AG04450 (cell line): Measurements from ENCODE around the gene ARMC6. TPM values are rescaled to one million over a fixed set of nuclear protein-coding genes. Genes with fewer than 3 reads are reported as not detected.
A peak's percentile ranks its signal among the peaks of the same experiment; 100 is the strongest.

Experiments
- CTCF ChIA-PET: fragments of 300-600, 350-600 bp; formaldehyde crosslinking; extraction: SDS; loops from one replicate; lab custom pipeline; 2022; ENCODE audit warnings: antibody characterized with exemption, inconsistent platforms; lab: Charles Lee
- POLR2A ChIA-PET: fragments of 350-600 bp; formaldehyde crosslinking; extraction: SDS; loops from one replicate; lab custom pipeline; 2021; ENCODE audit warnings: antibody characterized with exemption, inconsistent platforms; lab: Yijun Ruan, JAX
- DNase-seq: peaks from one replicate; pipeline ENCODE4 v3.0.0-alpha.2; 2011; ENCODE audit warnings: low read depth, low spot score
- H3K27ac ChIP-seq: one replicate; pipeline ENCODE4 v1.5.1; 2012; ENCODE audit warnings: low read depth, low read length, control low read depth
- H3K27me3 ChIP-seq: one replicate; pipeline ENCODE4 v1.6.0; 2012; ENCODE audit warnings: low read length; ENCODE audit not compliant: control insufficient read depth, insufficient read depth
- H3K4me3 ChIP-seq: 2 replicates; pipeline ENCODE4 v1.5.1; 2011; ENCODE audit warnings: mild to moderate bottlenecking, low read depth, low read length, control low read depth
- H3K9me3 ChIP-seq: 2 replicates; pipeline ENCODE4 v1.5.1; 2012; ENCODE audit warnings: low read length; ENCODE audit not compliant: control insufficient read depth, insufficient read depth
- polyA plus RNA-seq: library from polyadenylated mRNA; depleted of rRNA; stranded (reverse); fragments of >200 nt; gene quantifications from 2 replicates; pipeline ENCODE4 v1.2.3, GENCODE V29; 2011
- TF ChIP-seq, protein P1 (sequence below): IDR thresholded peaks from 2 replicates; pipeline ENCODE4 v1.5.1; 2011; ENCODE audit warnings: low read depth, low read length, control low read depth, inconsistent platforms

ARMC6 gene
- polyA plus RNA-seq, 1 experiment, result 18.9 TPM

DNA sequence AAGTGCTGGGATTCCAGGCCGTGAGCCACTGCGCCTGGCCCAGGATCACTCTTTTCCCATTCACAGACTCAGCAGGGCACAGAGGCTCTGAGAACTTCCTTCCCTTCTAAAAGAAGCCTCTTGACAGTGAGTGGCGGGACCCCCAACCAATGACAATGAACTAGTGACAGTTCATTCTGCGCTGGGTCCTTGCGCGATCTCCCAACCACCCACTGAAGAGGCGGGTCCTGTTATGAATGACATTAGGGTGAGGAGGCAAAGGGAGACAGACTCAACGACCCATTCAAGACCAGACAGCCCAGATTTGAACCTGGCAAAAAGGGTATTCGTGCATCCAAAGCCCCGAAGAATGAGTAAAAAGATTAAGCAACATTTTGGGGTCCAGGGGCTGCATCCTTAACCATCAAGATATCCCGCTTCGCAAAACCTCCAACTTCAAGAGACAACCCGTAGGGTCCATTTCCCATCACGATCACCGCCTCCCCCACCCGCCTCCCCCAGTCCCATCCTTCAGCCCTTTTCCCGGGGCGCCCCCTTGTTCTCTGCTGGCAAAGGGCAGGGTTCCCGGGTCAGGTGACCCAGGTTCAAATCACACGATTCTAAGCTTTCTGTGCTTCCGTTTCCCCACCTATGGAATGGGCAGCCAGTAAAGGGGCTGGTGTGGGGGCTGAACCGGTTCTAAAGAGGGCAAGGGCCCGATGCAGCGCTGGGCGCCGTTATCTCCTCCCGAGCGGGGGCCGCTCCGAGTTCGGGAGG lies 805 bp upstream of the ARMC6 start:
- peak; percentile 78 for DNase-seq
- POLR2A ChIA-PET, result interaction anchor here (0.5 to 0.6 kb wide), 2 partner anchors 11 to 69 kb away, joined by 4 to 7 read pairs; no protein-coding TSS in a partner anchor
- Histone ChIP-seq H3K27me3 (no peaks in the 10 kb centered on the region), H3K27ac (peak overlapping the region; percentile 68), H3K4me3 (peak overlapping the region; percentile 85), H3K9me3 (peaks cover 3% of the 10 kb centered on the region; the same call in 1 of the 2 replicates)
- CTCF ChIA-PET, result interaction anchor here (0.6 kb wide), 1 partner anchor 153 kb away, joined by 3 read pairs; no protein-coding TSS in a partner anchor
- TF ChIP-seq, protein P1, sequence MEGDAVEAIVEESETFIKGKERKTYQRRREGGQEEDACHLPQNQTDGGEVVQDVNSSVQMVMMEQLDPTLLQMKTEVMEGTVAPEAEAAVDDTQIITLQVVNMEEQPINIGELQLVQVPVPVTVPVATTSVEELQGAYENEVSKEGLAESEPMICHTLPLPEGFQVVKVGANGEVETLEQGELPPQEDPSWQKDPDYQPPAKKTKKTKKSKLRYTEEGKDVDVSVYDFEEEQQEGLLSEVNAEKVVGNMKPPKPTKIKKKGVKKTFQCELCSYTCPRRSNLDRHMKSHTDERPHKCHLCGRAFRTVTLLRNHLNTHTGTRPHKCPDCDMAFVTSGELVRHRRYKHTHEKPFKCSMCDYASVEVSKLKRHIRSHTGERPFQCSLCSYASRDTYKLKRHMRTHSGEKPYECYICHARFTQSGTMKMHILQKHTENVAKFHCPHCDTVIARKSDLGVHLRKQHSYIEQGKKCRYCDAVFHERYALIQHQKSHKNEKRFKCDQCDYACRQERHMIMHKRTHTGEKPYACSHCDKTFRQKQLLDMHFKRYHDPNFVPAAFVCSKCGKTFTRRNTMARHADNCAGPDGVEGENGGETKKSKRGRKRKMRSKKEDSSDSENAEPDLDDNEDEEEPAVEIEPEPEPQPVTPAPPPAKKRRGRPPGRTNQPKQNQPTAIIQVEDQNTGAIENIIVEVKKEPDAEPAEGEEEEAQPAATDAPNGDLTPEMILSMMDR, result 0 out of 2 replicates have a peak, but pooled peaks have one; percentile 11

DNA sequence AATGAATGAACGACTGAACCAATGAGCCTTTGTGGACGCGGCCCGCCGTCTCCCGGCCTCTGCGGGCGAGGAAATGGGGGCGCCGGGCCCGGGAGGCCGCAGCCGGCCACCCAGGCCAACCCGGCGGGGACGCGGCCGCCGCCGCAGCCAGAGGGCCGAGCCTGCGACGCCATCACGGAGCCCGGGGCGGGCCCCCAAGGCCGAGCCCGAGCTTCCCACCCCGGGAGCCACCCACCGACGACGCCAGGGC lies 302 bp upstream of the ARMC6 start:
- ChIA-PET POLR2A (no interaction called here), CTCF (interaction anchor here (0.6 kb wide), 1 partner anchor 153 kb away, joined by 3 read pairs; no protein-coding TSS in a partner anchor)
- no peaks in the 10 kb centered on the region for H3K27me3 ChIP-seq
- no peak for DNase-seq
- peak overlapping the region; percentile 68 for H3K27ac ChIP-seq
- H3K9me3 ChIP-seq, result peaks cover 6% of the 10 kb centered on the region; the same call in 1 of the 2 replicates
- peak overlapping the region; percentile 85 for H3K4me3 ChIP-seq
- TF ChIP-seq, protein P1, result no peak

- POLR2A ChIA-PET, result interaction anchor here (0.5 kb wide), 1 partner anchor 79 kb away, joined by 5 read pairs; no protein-coding TSS in a partner anchor
- peak overlapping the region; percentile 82 for H3K27ac ChIP-seq
- TF ChIP-seq, protein P1, result no peak
- no peaks in the 10 kb centered on the region for H3K27me3 ChIP-seq
- CTCF ChIA-PET, result no interaction called here
- peak overlapping the region; percentile 85 for H3K4me3 ChIP-seq
- DNase-seq, result no peak
- peaks cover 6% of the 10 kb centered on the region; the same call in 1 of the 2 replicates for H3K9me3 ChIP-seq
These were observed 811 bp downstream of the ARMC6 start for GRCh38 chr19:19034204-19034624.

DNA sequence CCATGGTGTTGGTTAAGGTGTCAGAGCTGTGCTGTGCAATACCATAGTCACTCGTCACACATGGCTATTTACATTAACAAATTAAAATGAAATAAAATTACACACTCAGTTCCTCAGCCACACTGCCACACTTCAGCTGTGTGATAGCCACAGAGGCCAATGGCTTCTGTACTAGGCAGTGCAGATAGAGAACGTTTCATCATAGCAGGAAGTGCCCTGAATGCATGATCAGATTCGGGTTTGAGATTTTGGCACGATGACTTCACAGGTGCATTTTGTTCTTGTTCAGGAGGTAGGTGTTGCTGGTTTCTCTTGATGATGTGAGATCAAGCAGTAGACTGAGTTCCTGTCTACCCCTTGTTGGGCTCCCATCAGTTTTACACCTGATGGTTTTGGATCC lies 6.5 kb downstream of the ARMC6 start:
- H3K27ac ChIP-seq, result no peak overlapping the region
- H3K4me3 ChIP-seq, result no peak overlapping the region
- ChIA-PET CTCF (interaction anchor here (0.6 to 1.0 kb wide), 2 partner anchors 11 to 28 kb away, joined by 3 to 5 read pairs; no protein-coding TSS in a partner anchor), POLR2A (interaction anchor here (0.7 kb wide), 1 partner anchor 1824 kb away, joined by 3 read pairs; no protein-coding TSS in a partner anchor)
- no peaks in the 10 kb centered on the region for H3K27me3 ChIP-seq
- DNase-seq, result no peak
- TF ChIP-seq, protein P1, result no peak
- H3K9me3 ChIP-seq, result peaks cover 6% of the 10 kb centered on the region; the same call in 1 of the 2 replicates

DNA sequence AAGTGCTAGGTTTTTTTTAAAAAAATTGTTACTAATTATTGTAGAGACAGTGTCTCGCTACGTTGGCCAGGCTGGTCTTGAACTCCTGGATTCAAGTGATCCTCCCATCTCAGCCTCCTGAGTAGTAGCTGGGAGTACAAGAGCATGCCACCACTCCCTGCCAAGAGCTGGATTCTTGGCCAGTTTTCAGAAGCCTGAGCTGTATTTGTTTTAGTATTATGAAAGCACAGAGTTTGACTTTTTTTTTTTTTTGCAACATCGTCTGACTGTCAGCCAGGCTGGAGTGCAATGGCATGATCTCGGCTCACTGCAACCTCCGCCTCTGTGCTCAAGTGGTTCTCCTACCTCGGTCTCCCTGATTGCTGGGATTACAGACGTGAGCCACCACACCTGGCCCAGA lies 7.0 kb downstream of the ARMC6 start:
- Histone ChIP-seq H3K4me3 (no peak overlapping the region), H3K9me3 (peaks cover 6% of the 10 kb centered on the region; the same call in 1 of the 2 replicates), H3K27me3 (no peaks in the 10 kb centered on the region), H3K27ac (no peak overlapping the region)
- TF ChIP-seq, protein P1, result no peak
- CTCF ChIA-PET, result interaction anchor here (0.6 to 1.0 kb wide), 3 partner anchors 11 to 27 kb away, joined by 3 to 5 read pairs (median 3); partner anchors contain the start of gene SLC25A42
- POLR2A ChIA-PET, result interaction anchor here (0.7 kb wide), 1 partner anchor 1825 kb away, joined by 3 read pairs; no protein-coding TSS in a partner anchor
- peak; percentile 80 for DNase-seq
